ENCODE data around the gene KCNG1.
A peak's percentile ranks its signal among the peaks of the same experiment; 100 is the strongest.

KCNG1 gene

DNA sequence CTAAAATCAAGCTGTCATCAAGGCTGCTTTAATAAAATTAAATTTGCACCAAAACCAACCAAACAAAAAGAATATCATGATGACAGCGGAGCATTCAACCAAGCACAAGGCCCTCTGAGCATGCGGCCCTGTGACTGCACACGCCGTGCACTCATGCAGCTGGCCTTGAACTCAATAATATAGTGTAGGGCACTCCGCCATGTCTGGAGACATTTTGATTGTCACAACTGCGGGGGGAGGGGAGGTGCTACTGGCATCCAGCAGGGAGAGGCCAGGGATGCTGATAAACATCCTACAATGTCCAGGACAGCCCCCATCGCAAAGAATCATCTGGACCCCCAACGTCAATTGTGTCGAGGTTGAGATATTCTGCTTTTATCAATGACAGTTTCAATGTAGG lies 54.6 kb downstream of the KCNG1 start:
- Histone ChIP-seq H3K4me1 (ENCODE audit: control insufficient read depth, insufficient read depth, low read length) (no peaks in the 10 kb centered on the region), H3K4me3 (ENCODE audit: low read depth, low read length) (no peak overlapping the region), H3K9me3 (ENCODE audit: control insufficient read depth, insufficient read depth, low read depth, low read length) (no peaks in the 10 kb centered on the region), H3K27ac (ENCODE audit: extremely low read depth, low read depth, low read length) (no peak overlapping the region), H3K36me3 (ENCODE audit: control insufficient read depth in 2 of 2, insufficient read depth in 1 of 2, low read length in 2 of 2) (no peaks in the 10 kb centered on the region)
- TF ChIP-seq ZIC2 (tag by site-specific recombination; IDR thresholded peaks at IDR 0.05) (no peak), MEIS1 (CRISPR knock-in tag; IDR thresholded peaks at IDR 0.05; ENCODE audit: borderline replicate concordance) (no peak), KLF9 (tag by site-specific recombination; IDR thresholded peaks at IDR 0.05; ENCODE audit: low read depth) (no peak), TRIM28 (IDR thresholded peaks at IDR 0.05; ENCODE audit: borderline replicate concordance, low read length) (no peak), WT1 (tag by site-specific recombination; IDR thresholded peaks at IDR 0.05) (no peak), MYNN (tag by site-specific recombination; IDR thresholded peaks at IDR 0.05; ENCODE audit: borderline replicate concordance) (no peak)
- ChIA-PET CTCF (interaction anchor here (0.6 to 2.5 kb wide), 3 partner anchors 13 to 38 kb away, joined by 4 to 12 read pairs (median 7); no protein-coding TSS in a partner anchor), POLR2A (no interaction called here)

DNA sequence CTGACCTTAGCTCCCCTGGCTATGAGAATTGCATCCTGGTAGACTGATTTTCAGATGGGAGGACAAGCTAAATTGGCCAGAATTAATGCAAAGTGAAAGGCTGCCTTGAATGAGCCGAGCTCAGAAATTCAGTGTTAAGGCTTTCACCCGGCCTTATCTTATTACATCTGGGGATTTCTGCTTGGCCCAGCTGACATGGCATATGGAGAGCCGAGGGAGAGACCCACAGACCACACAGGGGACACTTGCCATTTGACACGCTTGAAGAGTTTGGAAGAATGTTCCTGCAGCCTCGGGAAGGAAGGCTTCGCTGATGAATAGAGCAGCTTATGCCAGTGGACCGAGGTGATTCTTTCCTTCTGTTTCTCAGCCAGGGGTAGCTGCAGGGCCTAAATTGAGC lies 55.3 kb downstream of the KCNG1 start:
- H3K4me3 ChIP-seq (ENCODE audit: low read depth, low read length) = no peak overlapping the region
- ChIA-PET CTCF (interaction anchor here (2.5 kb wide), 1 partner anchor 14 kb away, joined by 12 read pairs; no protein-coding TSS in a partner anchor), POLR2A (no interaction called here)
- H3K9me3 ChIP-seq (ENCODE audit: control insufficient read depth, insufficient read depth, low read depth, low read length) = no peaks in the 10 kb centered on the region
- H3K4me1 ChIP-seq (ENCODE audit: control insufficient read depth, insufficient read depth, low read length) = no peaks in the 10 kb centered on the region
- H3K27ac ChIP-seq (ENCODE audit: extremely low read depth, low read depth, low read length) = no peak overlapping the region
- TF ChIP-seq, protein P1, sequence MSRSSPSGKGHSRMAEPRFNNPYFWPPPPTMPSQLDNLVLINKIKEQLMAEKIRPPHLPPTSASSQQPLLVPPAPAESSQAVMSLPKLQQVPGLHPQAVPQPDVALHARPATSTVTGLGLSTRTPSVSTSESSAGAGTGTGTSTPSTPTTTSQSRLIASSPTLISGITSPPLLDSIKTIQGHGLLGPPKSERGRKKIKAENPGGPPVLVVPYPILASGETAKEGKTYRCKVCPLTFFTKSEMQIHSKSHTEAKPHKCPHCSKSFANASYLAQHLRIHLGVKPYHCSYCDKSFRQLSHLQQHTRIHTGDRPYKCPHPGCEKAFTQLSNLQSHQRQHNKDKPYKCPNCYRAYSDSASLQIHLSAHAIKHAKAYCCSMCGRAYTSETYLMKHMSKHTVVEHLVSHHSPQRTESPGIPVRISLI (tag by site-specific recombination; IDR thresholded peaks at IDR 0.05) = no peak
- TF ChIP-seq ZNF133 (tag by site-specific recombination; IDR thresholded peaks at IDR 0.05) (no peak), ZNF24 (tag by site-specific recombination; IDR thresholded peaks at IDR 0.05) (no peak), TRIM28 (IDR thresholded peaks at IDR 0.05; ENCODE audit: borderline replicate concordance, low read length) (no peak)
- no peaks in the 10 kb centered on the region for H3K36me3 ChIP-seq (ENCODE audit: control insufficient read depth in 2 of 2, insufficient read depth in 1 of 2, low read length in 2 of 2)

DNA sequence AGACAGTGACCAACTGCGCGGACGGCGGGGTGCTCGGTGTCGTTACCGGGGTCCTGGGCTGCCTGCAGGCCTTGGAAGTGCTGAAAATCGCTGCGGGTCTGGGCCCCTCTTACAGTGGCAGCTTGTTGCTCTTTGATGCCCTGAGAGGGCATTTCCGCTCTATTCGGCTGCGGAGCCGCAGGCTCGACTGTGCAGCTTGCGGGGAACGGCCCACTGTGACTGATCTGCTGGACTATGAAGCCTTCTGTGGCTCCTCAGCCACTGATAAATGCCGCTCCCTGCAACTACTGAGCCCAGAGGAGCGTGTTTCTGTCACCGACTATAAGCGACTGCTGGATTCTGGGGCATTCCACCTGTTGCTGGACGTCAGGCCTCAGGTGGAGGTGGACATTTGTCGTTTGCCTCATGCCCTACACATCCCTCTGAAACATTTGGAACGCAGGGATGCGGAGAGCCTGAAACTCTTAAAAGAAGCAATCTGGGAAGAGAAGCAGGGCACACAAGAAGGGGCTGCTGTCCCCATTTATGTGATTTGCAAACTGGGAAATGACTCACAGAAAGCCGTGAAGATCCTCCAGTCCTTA lies 63.3 kb downstream of the KCNG1 start:
- H3K9me3 ChIP-seq (ENCODE audit: control insufficient read depth, insufficient read depth, low read depth, low read length) = no peaks in the 10 kb centered on the region
- CTCF ChIA-PET = no interaction called here
- peaks cover 2% of the 10 kb centered on the region; the same call in 1 of the 2 replicates for H3K4me1 ChIP-seq (ENCODE audit: control insufficient read depth, insufficient read depth, low read length)
- H3K27ac ChIP-seq (ENCODE audit: extremely low read depth, low read depth, low read length) = no peak overlapping the region
- peak overlapping the region; percentile 100 for H3K4me3 ChIP-seq (ENCODE audit: low read depth, low read length)
- POLR2A ChIA-PET = no interaction called here
- TF ChIP-seq SCRT2 (tag by site-specific recombination; IDR thresholded peaks at IDR 0.05) (peak; percentile 97), ZNF302 (tag by site-specific recombination; IDR thresholded peaks at IDR 0.05; ENCODE audit: low read depth) (no peak), SCRT1 (tag by site-specific recombination; IDR thresholded peaks at IDR 0.05; ENCODE audit: borderline replicate concordance) (peak; percentile 74; the same call in 1 of the 2 replicates), ZNF274 (IDR thresholded peaks at IDR 0.05; ENCODE audit: low read length) (no peak), ZNF274 (tag by site-specific recombination; IDR thresholded peaks at IDR 0.05; ENCODE audit: borderline replicate concordance) (no peak)
- TF ChIP-seq, protein P2, sequence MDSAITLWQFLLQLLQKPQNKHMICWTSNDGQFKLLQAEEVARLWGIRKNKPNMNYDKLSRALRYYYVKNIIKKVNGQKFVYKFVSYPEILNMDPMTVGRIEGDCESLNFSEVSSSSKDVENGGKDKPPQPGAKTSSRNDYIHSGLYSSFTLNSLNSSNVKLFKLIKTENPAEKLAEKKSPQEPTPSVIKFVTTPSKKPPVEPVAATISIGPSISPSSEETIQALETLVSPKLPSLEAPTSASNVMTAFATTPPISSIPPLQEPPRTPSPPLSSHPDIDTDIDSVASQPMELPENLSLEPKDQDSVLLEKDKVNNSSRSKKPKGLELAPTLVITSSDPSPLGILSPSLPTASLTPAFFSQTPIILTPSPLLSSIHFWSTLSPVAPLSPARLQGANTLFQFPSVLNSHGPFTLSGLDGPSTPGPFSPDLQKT (IDR thresholded peaks at IDR 0.05; ENCODE audit: borderline replicate concordance, low read depth, low read length) = no peak
- TF ChIP-seq, protein P3, sequence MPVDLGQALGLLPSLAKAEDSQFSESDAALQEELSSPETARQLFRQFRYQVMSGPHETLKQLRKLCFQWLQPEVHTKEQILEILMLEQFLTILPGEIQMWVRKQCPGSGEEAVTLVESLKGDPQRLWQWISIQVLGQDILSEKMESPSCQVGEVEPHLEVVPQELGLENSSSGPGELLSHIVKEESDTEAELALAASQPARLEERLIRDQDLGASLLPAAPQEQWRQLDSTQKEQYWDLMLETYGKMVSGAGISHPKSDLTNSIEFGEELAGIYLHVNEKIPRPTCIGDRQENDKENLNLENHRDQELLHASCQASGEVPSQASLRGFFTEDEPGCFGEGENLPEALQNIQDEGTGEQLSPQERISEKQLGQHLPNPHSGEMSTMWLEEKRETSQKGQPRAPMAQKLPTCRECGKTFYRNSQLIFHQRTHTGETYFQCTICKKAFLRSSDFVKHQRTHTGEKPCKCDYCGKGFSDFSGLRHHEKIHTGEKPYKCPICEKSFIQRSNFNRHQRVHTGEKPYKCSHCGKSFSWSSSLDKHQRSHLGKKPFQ (tag by site-specific recombination; IDR thresholded peaks at IDR 0.05) = no peak
- peaks cover 4 to 26% of the 10 kb centered on the region in 2 experiments; a peak in 2 of 3 replicates for H3K36me3 ChIP-seq (ENCODE audit: control insufficient read depth in 2 of 2, insufficient read depth in 1 of 2, low read length in 2 of 2)
